Tibial artery (tissue), 4 donors: ENCODE results near the gene PAF1.

ENCODE experiments used
- DNase-seq, 2 donors: peaks; one replicate each; pipeline ENCODE4 v3.0.0-alpha.2; 2019
- H3K27ac ChIP-seq, 2 donors: fragments of 200-600 bp; sonication (generic) in 1 of 2; 1 replicate in 1 of 2; 2 replicates in 1 of 2; pipeline ENCODE4 v1.5.1; 2018 to 2019; ENCODE audit warnings: mild to moderate bottlenecking in 1 of 2
- H3K27me3 ChIP-seq, 2 donors: fragments of 200-600 bp; sonication (generic) in 1 of 2; one replicate each; pipeline versions ENCODE4 v1.5.1 to v1.6.0; 2016 to 2019
- H3K36me3 ChIP-seq, 3 donors: fragments of 200-600 bp; sonication (generic) in 2 of 3; one replicate each; pipeline ENCODE4 v1.5.1; 2016 to 2019; ENCODE audit warnings: mild to moderate bottlenecking in 2 of 3
- H3K4me1 ChIP-seq, 4 donors: fragments of 200-600 bp; sonication (generic) in 2 of 4; 1 replicate in 3 of 4; 2 replicates in 1 of 4; pipeline ENCODE4 v1.5.1; 2016 to 2019
- H3K4me3 ChIP-seq, 2 donors: fragments of 200-600 bp; sonication (generic) in 1 of 2; 1 replicate in 1 of 2; 2 replicates in 1 of 2; pipeline ENCODE4 v1.5.1; 2018 to 2019; ENCODE audit warnings: mild to moderate bottlenecking in 2 of 2
- H3K9me3 ChIP-seq, 3 donors: fragments of 200-600 bp; sonication (generic) in 1 of 3; one replicate each; pipeline ENCODE4 v1.5.1; 2016 to 2019
- intact Hi-C: fragments of 100-400 bp; cut with DNase I; formaldehyde crosslinking; loops from one replicate; pipeline ENCODE4 v1.15.0; 2023; ENCODE audit warnings: low total_unique reads
- TF ChIP-seq, protein P1 (sequence below), 2 experiments: fragments of 200-600 bp in 1 of 2; fragments of 450-650 bp in 1 of 2; IDR thresholded peaks; one replicate each; pipeline ENCODE4 v1.5.1; 2017 to 2019; ENCODE audit warnings: antibody characterized with exemption in 2 of 2, mild to moderate bottlenecking in 1 of 2, moderate library complexity in 1 of 2

The PAF1 gene

DNA sequence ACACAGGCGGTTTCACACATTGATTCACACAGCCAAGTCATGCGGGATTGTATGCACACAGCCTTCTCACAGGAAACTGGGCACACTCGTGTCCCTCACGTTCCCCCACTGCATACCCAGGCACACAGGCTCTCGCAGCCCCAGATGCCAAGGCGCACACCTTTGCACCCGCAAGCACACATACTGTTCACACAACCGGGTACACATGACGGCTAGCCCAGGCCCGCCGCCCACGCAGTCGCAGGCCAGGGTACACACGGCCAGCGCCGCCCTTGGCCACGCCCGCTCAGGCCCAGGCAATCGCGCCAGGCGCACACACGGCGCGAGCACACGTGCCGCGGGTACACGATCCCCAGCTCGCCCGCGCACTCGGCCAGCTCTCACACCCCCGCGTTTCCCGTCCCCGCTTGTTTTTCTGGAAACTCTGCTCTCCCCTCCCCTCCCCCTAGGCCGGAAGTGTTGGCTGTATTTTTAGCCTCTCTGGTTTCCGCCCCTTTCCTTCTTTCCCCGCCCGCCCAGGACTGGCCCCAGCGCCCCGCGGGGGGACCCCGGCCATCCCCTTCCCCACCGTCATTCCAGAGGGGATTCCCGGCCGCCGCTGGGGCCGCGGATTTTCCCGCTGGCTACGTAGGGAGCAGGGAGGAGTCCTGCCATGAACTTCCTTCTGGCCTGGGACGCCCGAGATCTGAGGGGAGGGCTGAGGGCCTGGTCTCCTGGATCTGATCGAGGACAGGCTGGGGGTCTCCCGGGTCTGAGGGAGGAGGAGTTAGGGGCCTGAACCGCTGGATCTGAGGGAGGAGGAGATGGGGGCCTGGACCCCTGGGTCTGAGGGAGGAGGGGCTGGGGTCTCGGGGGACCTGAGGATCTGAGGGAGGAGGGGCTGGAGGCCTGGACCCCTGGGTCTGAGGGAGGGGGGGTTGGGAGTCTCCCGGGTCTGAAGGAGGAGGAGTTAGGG is 11.7 kb upstream of the PAF1 start:
- TF ChIP-seq, protein P1, sequence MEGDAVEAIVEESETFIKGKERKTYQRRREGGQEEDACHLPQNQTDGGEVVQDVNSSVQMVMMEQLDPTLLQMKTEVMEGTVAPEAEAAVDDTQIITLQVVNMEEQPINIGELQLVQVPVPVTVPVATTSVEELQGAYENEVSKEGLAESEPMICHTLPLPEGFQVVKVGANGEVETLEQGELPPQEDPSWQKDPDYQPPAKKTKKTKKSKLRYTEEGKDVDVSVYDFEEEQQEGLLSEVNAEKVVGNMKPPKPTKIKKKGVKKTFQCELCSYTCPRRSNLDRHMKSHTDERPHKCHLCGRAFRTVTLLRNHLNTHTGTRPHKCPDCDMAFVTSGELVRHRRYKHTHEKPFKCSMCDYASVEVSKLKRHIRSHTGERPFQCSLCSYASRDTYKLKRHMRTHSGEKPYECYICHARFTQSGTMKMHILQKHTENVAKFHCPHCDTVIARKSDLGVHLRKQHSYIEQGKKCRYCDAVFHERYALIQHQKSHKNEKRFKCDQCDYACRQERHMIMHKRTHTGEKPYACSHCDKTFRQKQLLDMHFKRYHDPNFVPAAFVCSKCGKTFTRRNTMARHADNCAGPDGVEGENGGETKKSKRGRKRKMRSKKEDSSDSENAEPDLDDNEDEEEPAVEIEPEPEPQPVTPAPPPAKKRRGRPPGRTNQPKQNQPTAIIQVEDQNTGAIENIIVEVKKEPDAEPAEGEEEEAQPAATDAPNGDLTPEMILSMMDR (IDR thresholded peaks at IDR 0.05) = no peak
- Histone ChIP-seq H3K27me3 (no peaks in the 10 kb centered on the region), H3K36me3 (peaks cover 4 to 17% (median 12%) of the 10 kb centered on the region in 3 donors), H3K4me3 (peak overlapping the region; percentile 63 to 66), H3K27ac (peak overlapping the region; percentile 99 to 100), H3K4me1 (peaks cover 6 to 61% (median 42%) of the 10 kb centered on the region in 4 donors), H3K9me3 (no peaks in the 10 kb centered on the region)
- peak; percentile 96 to 97 for DNase-seq
- intact Hi-C loops = no loop called here

DNA sequence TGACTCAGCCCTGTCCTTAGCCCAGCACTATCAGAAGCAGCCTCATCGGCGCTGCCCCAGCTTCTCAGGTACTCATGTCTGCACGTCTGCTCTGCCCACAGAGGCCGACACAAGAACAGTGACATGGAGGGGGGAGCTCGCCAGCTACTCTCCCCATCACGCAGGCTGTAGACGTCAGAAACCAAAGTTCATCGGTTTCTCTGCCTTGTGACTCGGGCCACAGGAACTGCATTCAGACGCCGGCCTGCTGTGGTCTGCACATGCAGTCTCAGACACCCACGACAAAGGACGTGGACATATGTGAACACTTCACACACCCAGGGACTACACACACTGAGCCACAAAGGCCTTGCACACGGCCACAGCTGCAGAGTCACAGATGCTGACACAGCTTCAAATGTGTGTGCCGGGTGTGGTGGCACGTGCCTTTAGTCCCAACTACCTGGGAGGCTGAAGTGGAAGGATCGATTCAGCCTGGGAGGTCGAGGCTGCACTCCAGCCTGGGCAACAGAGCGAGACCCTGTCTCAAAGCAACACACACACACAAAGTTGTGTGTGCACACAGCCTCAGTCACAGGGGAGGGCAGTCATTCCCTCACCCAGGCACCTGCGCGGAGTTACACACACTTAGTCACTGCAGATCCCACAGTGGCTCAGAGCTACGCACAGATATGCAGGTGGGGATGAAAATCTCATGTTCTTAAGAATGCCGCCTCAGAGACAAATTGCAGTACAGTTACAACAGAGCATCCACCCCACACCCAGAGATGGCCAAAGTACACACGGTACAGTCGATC is 10.8 kb upstream of the PAF1 start:
- Histone ChIP-seq H3K9me3 (no peaks in the 10 kb centered on the region), H3K27ac (peak overlapping the region; percentile 99 to 100), H3K36me3 (peaks cover 0 to 15% (median 5%) of the 10 kb centered on the region in 3 donors), H3K4me1 (peaks cover 6 to 61% (median 47%) of the 10 kb centered on the region in 4 donors), H3K27me3 (no peaks in the 10 kb centered on the region), H3K4me3 (peak overlapping the region in 1 of 2 donors; percentile 63)
- TF ChIP-seq, protein P1 (IDR thresholded peaks at IDR 0.05) = no peak
- DNase-seq = peak; percentile 64 to 89
- intact Hi-C loops = no loop called here

DNA sequence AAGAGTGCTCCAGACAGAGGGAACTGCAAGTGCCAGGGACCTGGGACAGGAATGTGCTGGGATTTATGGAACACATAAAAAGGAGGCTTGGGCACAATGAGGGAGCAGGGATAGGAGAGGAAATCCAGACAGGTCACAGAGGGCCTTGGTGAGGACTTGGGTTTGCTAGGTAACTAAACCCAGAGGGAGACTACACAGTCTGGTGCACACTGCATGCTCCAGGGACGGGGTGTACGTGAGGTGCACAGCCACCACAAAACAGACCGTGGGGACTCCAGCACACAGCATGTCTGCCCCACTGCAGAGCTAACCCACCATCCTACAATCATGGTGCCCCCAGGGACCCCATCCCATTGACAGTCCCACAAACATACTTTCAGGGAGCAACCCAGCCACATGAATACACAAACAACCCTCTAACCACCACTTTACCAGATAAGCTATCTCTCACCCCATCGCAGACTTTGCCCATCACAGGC is 10.2 kb upstream of the PAF1 start:
- no peak for DNase-seq
- intact Hi-C loops = no loop called here
- Histone ChIP-seq H3K9me3 (no peaks in the 10 kb centered on the region), H3K4me1 (peaks cover 6 to 61% (median 47%) of the 10 kb centered on the region in 4 donors), H3K27me3 (no peaks in the 10 kb centered on the region), H3K4me3 (no peak overlapping the region), H3K36me3 (peaks cover 0 to 20% (median 8%) of the 10 kb centered on the region in 3 donors), H3K27ac (peak overlapping the region; percentile 99 to 100)
- TF ChIP-seq, protein P1 (IDR thresholded peaks at IDR 0.05) = no peak

DNA sequence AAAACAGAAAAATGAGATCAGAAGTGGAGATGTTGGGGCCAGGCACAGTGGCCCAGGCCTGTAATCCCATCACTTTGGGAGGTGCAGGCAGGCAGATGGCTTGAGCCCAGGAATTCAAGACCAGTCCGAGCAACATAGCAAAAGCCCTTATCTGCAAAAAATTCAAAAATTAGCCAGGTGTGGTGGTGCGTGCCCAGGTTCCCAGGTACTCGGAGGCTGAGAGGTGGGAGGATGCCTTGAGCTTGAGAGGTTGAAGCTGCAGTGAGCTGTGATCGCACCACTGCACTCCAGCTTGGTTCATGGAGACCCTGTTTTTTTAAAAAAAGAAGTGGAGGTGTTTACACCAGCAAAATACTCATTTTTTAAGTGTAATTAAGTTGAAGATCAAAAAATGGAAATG is 9.2 kb upstream of the PAF1 start:
- Histone ChIP-seq H3K36me3 (peaks cover 0 to 30% (median 19%) of the 10 kb centered on the region in 3 donors), H3K27ac (peak overlapping the region; percentile 99 to 100), H3K4me1 (peaks cover 6 to 51% (median 38%) of the 10 kb centered on the region in 4 donors), H3K27me3 (no peaks in the 10 kb centered on the region), H3K4me3 (no peak overlapping the region), H3K9me3 (no peaks in the 10 kb centered on the region)
- TF ChIP-seq, protein P1 (IDR thresholded peaks at IDR 0.05) = no peak
- intact Hi-C loops = no loop called here
- DNase-seq = no peak

DNA sequence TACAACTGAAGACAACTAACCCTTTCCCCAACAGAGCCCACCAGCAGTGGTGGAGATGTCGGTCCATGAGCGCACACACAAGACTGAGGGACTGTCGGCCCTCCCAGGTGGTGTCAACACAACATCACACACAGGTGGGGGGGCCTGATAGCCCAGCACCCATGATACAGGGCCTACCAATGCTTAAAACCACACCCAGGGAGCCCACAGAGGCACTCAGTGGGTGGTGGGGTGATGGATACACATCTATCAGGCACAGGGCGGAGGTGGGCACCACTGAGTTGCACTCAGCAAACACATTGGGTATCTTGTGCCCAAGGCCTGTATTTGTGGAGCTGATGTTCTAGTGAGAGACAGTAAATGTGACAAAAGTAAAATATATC is 8.8 kb upstream of the PAF1 start:
- intact Hi-C loops = no loop called here
- TF ChIP-seq, protein P1 (IDR thresholded peaks at IDR 0.05) = no peak
- Histone ChIP-seq H3K9me3 (no peaks in the 10 kb centered on the region), H3K4me3 (no peak overlapping the region), H3K27me3 (no peaks in the 10 kb centered on the region), H3K36me3 (peaks cover 0 to 34% (median 23%) of the 10 kb centered on the region in 3 donors), H3K4me1 (peaks cover 6 to 47% (median 37%) of the 10 kb centered on the region in 4 donors), H3K27ac (peak overlapping the region; percentile 99 to 100)
- no peak for DNase-seq
